ENCODE measurements around the gene CCL15. TPM values are rescaled to one million over a fixed set of nuclear protein-coding genes. Genes with fewer than 3 reads are reported as not detected.
"Not testable (repeated sequence)": the region's sequence is repeated elsewhere in the genome, so short reads cannot be mapped to it uniquely, and the experiment has no call there.

CCL15 gene
- total RNA-seq = not detected

- POLR2A ChIA-PET = no interaction called here
- no peak within 1 kb of the TSS for H3K27ac Mint-ChIP-seq
- peaks cover 5% of the 10 kb centered on the region for H3K27me3 Mint-ChIP-seq
- H3K4me1 Mint-ChIP-seq = peaks cover 7% of the 10 kb centered on the region
- H3K9me3 Mint-ChIP-seq = no peaks in the 10 kb centered on the region
- CTCF ChIA-PET = no interaction called here
- no peak within 1 kb of the TSS for H3K4me3 Mint-ChIP-seq
- no peaks in the 10 kb centered on the region for H3K36me3 Mint-ChIP-seq (ENCODE audit: low read depth)
- DNase-seq = no peak
These were observed at the start of gene CCL15 for GRCh38 chr17:36001110-36001771. TSS of gene CCL15 (minus strand) at chr17:36001553. CDS start at chr17:36001492, 61 bp downstream.

- peaks cover 16% of the 10 kb centered on the region for H3K9me3 Mint-ChIP-seq
- H3K27me3 Mint-ChIP-seq = peaks cover 46% of the 10 kb centered on the region
- no peak overlapping the region for H3K4me3 Mint-ChIP-seq
- DNase-seq = no peak
- H3K4me1 Mint-ChIP-seq = no peaks in the 10 kb centered on the region
- no peak overlapping the region for H3K27ac Mint-ChIP-seq
- H3K36me3 Mint-ChIP-seq (ENCODE audit: low read depth) = no peaks in the 10 kb centered on the region
- ChIA-PET POLR2A (no interaction called here), CTCF (no interaction called here)
These were observed 48.3 kb upstream of the CCL15 start for GRCh38 chr17:36049643-36050042.

GRCh38 chr17:36048066-36048465, 46.7 kb upstream of the CCL15 start:
- DNase-seq = no peak
- ChIA-PET POLR2A (no interaction called here), CTCF (interaction anchor here (1.9 kb wide), 1 partner anchor 17 kb away, joined by 5 read pairs; no protein-coding TSS in a partner anchor)
- peaks cover 42% of the 10 kb centered on the region for H3K27me3 Mint-ChIP-seq
- no peak overlapping the region for H3K27ac Mint-ChIP-seq
- no peaks in the 10 kb centered on the region for H3K4me1 Mint-ChIP-seq
- H3K36me3 Mint-ChIP-seq (ENCODE audit: low read depth) = no peaks in the 10 kb centered on the region
- peaks cover 16% of the 10 kb centered on the region for H3K9me3 Mint-ChIP-seq
- no peak overlapping the region for H3K4me3 Mint-ChIP-seq

- H3K9me3 Mint-ChIP-seq = no peaks in the 10 kb centered on the region
- H3K27ac Mint-ChIP-seq = no peak overlapping the region
- DNase-seq = no peak
- CTCF ChIA-PET = no interaction called here
- POLR2A ChIA-PET = no interaction called here
- no peaks in the 10 kb centered on the region for H3K36me3 Mint-ChIP-seq (ENCODE audit: low read depth)
- H3K4me1 Mint-ChIP-seq = no peaks in the 10 kb centered on the region
- peaks cover 19% of the 10 kb centered on the region for H3K27me3 Mint-ChIP-seq
- H3K4me3 Mint-ChIP-seq = no peak overlapping the region
These were observed 34.9 kb upstream of the CCL15 start for GRCh38 chr17:36036235-36036634.

GRCh38 chr17:36034127-36034526, 32.8 kb upstream of the CCL15 start:
- no peak for DNase-seq
- CTCF ChIA-PET = no interaction called here
- Mint-ChIP-seq H3K36me3 (ENCODE audit: low read depth) (no peaks in the 10 kb centered on the region), H3K27ac (no peak overlapping the region), H3K27me3 (peaks cover 31% of the 10 kb centered on the region), H3K4me1 (no peaks in the 10 kb centered on the region), H3K9me3 (no peaks in the 10 kb centered on the region), H3K4me3 (no peak overlapping the region)
- POLR2A ChIA-PET = no interaction called here

GRCh38 chr17:36030956-36031355, 29.6 kb upstream of the CCL15 start:
- H3K36me3 Mint-ChIP-seq (ENCODE audit: low read depth) = no peaks in the 10 kb centered on the region
- ChIA-PET POLR2A (no interaction called here), CTCF (no interaction called here)
- H3K27me3 Mint-ChIP-seq = peaks cover 34% of the 10 kb centered on the region
- no peak overlapping the region for H3K27ac Mint-ChIP-seq
- no peak for DNase-seq
- no peaks in the 10 kb centered on the region for H3K9me3 Mint-ChIP-seq
- H3K4me1 Mint-ChIP-seq = no peaks in the 10 kb centered on the region
- H3K4me3 Mint-ChIP-seq = no peak overlapping the region

GRCh38 chr17:36027761-36028160, 26.4 kb upstream of the CCL15 start:
- H3K27ac Mint-ChIP-seq = no peak overlapping the region
- H3K9me3 Mint-ChIP-seq = no peaks in the 10 kb centered on the region

GRCh38 chr17:36024106-36024869, 22.9 kb upstream of the CCL15 start:
- DNase-seq = no peak
- Mint-ChIP-seq H3K27ac (no peak overlapping the region), H3K4me3 (no peak overlapping the region), H3K9me3 (no peaks in the 10 kb centered on the region), H3K27me3 (peaks cover 35% of the 10 kb centered on the region), H3K36me3 (ENCODE audit: low read depth) (no peaks in the 10 kb centered on the region), H3K4me1 (no peaks in the 10 kb centered on the region)
- CTCF ChIA-PET = no interaction called here
- POLR2A ChIA-PET = no interaction called here

More at GRCh38 chr17:36027761-36028160, 26.4 kb upstream of the CCL15 start:
- ChIA-PET CTCF (interaction anchor here (0.7 kb wide), 1 partner anchor 23 kb away, joined by 3 read pairs; no protein-coding TSS in a partner anchor), POLR2A (no interaction called here)
- no peaks in the 10 kb centered on the region for H3K4me1 Mint-ChIP-seq
- H3K4me3 Mint-ChIP-seq = no peak overlapping the region
- peaks cover 20% of the 10 kb centered on the region for H3K27me3 Mint-ChIP-seq
- no peak for DNase-seq
- no peaks in the 10 kb centered on the region for H3K36me3 Mint-ChIP-seq (ENCODE audit: low read depth)

GRCh38 chr17:36019423-36019822, 18.1 kb upstream of the CCL15 start:
- DNase-seq = no peak
- no peaks in the 10 kb centered on the region for H3K4me1 Mint-ChIP-seq
- H3K9me3 Mint-ChIP-seq = no peaks in the 10 kb centered on the region
- no peak overlapping the region for H3K4me3 Mint-ChIP-seq
- ChIA-PET POLR2A (no interaction called here), CTCF (interaction anchor here (0.5 kb wide), 1 partner anchor 178 kb away, joined by 3 read pairs; no protein-coding TSS in a partner anchor)
- H3K27ac Mint-ChIP-seq = no peak overlapping the region
- H3K36me3 Mint-ChIP-seq (ENCODE audit: low read depth) = no peaks in the 10 kb centered on the region
- peaks cover 45% of the 10 kb centered on the region for H3K27me3 Mint-ChIP-seq

GRCh38 chr17:36017799-36018198, 16.4 kb upstream of the CCL15 start, which contains the start of gene CCL23:
TSS of gene CCL23 (minus strand) at chr17:36017972. CDS start at chr17:36017897, 75 bp downstream.
- no peaks in the 10 kb centered on the region for H3K9me3 Mint-ChIP-seq
- ChIA-PET POLR2A (no interaction called here), CTCF (no interaction called here)
- no peak within 1 kb of the TSS for H3K27ac Mint-ChIP-seq
- H3K4me3 Mint-ChIP-seq = no peak within 1 kb of the TSS
- H3K4me1 Mint-ChIP-seq = no peaks in the 10 kb centered on the region
- no peaks in the 10 kb centered on the region for H3K36me3 Mint-ChIP-seq (ENCODE audit: low read depth)
- H3K27me3 Mint-ChIP-seq = peaks cover 45% of the 10 kb centered on the region
- DNase-seq = no peak

- CTCF ChIA-PET = no interaction called here
These were observed 15.2 kb upstream of the CCL15 start for GRCh38 chr17:36016555-36016954.

GRCh38 chr17:36015895-36016294, 14.5 kb upstream of the CCL15 start:
- POLR2A ChIA-PET; CTCF ChIA-PET; H3K4me3 Mint-ChIP-seq; H3K9me3 Mint-ChIP-seq; H3K4me1 Mint-ChIP-seq; H3K27ac Mint-ChIP-seq; DNase-seq; H3K36me3 Mint-ChIP-seq (ENCODE audit: low read depth): not testable (repeated sequence)
- H3K27me3 Mint-ChIP-seq = peaks cover 33% of the 10 kb centered on the region

More at GRCh38 chr17:36016555-36016954, 15.2 kb upstream of the CCL15 start:
- no peaks in the 10 kb centered on the region for H3K9me3 Mint-ChIP-seq
- H3K27me3 Mint-ChIP-seq = peaks cover 36% of the 10 kb centered on the region
- no peaks in the 10 kb centered on the region for H3K36me3 Mint-ChIP-seq (ENCODE audit: low read depth)
- no peaks in the 10 kb centered on the region for H3K4me1 Mint-ChIP-seq
- no peak for DNase-seq
- no peak overlapping the region for H3K27ac Mint-ChIP-seq
- H3K4me3 Mint-ChIP-seq = no peak overlapping the region
- POLR2A ChIA-PET = no interaction called here

GRCh38 chr17:36014946-36015345, 13.6 kb upstream of the CCL15 start:
- Mint-ChIP-seq H3K4me1 (no peaks in the 10 kb centered on the region), H3K4me3 (no peak overlapping the region), H3K9me3 (no peaks in the 10 kb centered on the region), H3K36me3 (ENCODE audit: low read depth) (no peaks in the 10 kb centered on the region), H3K27ac (no peak overlapping the region), H3K27me3 (peaks cover 23% of the 10 kb centered on the region)
- POLR2A ChIA-PET = no interaction called here
- CTCF ChIA-PET = no interaction called here
- DNase-seq = no peak

Data from activated CD4-positive, alpha-beta T cell treated with anti-CD3 and anti-CD28 coated beads, Interleukin-2, amount 10 ng/mL, durations not matched to agents 7 days and 5 days (primary cell).